DMS153 treated with DMSO at 0.1 percent for 48 hours (cell line): ENCODE data around the gene C5orf15.
"Not testable (repeated sequence)": the region's sequence is repeated elsewhere in the genome, so short reads cannot be mapped to it uniquely, and the experiment has no call there.

Experiments
- DNase-seq: peaks from one replicate; lab custom pipeline; 2025; ENCODE audit not compliant: unreplicated experiment; lab: John Stamatoyannopoulos, UW

The C5orf15 gene

DNA sequence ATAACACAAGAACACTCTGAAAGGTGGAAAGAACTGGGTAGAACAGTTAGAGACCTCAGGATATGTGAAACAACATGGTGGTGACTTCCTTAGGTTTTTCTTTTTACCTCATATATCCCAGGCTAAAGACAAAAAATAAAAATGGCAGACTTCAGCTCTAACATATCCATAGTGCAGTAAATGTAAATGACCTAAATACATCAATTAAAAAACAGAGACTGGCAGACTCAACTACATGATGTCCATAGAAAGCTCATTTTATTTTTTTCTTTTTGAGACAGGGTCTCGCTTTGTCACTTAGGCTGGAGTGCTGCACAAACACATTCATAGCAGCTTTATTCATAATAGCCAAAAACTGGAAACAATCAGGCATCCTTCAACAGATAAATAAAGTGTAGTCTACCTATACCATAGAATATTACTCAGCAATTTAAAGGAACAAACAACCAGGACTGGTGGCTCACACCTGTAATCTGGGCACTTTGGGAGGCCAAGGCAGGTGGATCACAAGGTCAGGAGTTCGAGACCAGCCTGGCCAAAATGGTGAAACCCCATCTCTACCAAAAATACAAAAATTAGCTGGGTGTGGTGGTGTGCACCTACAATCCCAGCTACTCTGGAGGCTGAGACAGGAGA is 4.8 kb downstream of the C5orf15 start:
- no peak for DNase-seq

DNA sequence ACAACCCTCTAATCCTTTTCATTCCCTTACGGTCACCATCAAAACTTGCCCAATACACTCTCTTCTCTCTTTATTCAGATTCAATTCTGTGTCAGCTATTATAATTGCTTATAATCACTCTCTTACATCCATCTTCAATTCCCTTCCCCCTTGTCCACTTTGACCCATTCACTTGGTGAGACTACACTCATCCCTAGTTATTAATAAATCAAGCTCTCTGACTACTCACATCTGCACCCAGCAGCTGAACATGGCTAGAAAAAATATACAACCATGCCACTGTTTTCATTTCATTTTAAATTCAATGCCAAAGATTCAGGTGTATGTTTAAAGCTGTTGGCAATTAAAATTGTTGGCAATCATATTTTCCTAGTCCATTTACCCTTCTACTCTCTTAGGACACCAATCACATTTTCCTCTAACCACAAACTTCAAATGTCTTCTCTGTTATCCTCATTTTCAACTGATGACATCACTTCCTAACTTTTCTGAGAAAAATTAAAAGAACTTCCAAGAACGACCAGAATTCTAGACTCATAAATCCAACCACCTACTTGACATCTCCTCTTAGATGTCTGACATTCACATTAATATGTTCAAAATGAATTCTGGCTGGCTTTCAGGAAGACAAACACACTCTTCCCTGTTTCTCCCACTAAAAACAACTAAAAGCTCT is 5.5 kb downstream of the C5orf15 start:
- DNase-seq: no peak

DNA sequence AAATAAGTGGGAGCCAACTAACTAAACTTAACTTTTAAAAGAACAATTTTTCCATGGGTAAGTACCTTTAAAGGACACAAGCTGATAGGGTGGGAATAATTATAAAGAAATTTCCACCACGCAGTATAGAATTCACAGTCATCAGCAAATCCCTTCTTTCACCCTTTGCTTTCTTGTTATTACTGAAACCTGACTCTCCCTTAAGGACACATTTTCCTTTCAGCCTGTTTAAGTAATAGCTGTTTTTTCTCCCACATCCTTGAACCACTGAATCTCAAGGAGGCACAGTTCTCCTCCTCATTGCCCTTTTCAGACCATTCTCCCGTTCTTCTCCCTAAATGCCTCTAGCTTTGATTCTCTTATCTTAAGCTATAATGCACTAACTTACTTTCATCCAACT is 6.3 kb downstream of the C5orf15 start:
- no peak for DNase-seq

DNA sequence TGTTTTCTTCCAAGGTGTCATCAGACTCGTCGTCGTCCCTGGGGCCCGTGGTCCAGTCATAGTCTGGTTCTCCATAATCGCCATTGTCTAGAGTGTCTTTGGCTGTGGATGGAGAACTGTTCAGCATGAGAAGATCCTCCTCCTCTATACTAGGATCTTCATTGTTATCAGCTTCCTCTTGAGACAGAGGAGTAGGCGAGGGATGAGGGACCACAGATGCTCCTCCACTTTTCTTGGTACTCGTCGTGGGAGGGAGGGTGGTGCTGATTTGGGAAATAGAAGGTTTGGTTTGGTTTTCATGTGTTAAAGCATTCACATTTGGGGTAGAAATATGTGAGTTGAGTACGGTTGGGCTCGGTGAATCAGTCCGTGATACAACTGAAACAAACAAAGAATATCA is 8.8 kb downstream of the C5orf15 start:
- no peak for DNase-seq

DNA sequence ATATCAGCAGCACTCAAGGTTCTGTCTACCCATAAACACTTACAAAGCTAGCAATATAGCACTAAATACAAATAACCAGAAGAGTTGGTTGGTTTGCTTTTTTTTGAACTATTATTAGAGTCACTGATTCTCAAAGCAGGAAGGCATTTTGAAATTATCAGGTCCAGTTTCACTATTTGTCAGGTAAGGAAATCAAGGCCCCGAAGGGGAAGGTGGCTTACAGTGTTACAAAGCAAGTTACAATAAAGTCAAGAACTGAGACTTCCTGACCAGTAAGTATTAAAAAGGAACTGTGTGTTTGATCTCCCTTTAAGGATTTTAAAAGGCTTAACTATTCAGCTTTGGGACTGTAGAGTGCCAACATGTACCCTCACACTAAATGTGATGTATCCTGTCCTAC is 10.8 kb downstream of the C5orf15 start:
- no peak for DNase-seq

DNA sequence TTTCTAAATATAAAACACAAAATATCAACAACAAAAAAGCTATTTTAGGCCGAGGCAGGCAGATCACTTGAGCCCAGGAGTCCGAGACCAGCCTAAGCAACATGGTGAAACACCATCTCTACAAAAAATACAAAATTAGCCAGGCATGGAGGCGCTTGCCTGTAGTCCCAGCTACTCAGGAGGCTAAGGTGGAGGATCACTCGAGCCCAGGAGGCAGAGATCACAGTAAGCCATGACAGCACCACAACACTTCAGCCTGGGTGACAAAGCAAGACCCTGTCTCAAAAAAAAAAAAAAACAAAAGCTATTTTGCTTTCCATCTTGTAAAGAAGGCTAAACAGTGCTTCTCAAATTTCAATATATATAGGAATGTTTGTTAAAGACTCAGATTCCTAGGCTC is 11.3 kb downstream of the C5orf15 start:
- DNase-seq: no peak

DNA sequence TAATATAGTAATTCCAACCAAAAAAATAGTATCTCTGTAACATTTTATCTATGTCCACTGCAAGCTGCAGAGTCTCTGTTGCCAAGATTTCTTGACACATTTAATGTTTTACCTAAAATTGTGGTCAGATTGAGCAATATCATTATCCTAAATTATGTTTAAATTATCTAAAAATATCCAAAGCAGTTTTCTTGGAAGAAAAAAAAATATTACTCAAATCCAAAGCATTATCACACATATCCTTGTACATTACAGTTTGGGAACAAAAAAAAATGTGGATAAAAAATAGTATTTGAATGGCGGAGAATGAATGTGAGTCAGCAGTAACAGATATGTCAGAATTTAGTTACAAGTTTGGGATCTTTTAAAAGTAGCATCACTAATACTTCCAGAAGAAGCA is 12.2 kb downstream of the C5orf15 start:
- not testable (repeated sequence) for DNase-seq

DNA sequence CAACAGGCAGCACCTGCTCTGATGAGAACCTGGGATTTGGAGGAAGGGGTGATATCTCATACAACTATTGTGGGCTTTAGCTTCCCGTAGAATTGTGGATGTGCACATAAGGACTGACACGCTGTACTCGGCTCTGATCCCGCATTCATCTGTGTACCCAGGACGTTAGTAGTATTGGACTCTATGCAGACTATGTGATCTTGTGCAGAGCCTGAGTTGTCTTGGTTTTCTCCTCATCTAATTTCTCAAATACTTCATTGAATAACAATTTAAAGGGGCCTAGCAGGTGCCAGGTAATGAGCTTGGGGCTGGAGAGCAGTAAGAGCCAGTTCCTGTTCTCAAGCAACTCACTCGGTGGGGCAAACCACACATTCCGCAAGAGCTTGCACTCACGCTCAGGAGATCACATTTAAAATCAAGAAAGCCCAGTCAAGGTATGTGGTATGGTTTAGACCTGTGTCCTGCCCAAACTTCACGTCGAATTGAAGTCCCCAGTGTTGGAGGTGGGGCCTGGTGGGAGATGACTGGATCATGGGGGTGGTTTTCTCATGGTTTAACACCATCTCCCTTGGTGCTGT is 14.8 kb downstream of the C5orf15 start:
- no peak for DNase-seq

DNA sequence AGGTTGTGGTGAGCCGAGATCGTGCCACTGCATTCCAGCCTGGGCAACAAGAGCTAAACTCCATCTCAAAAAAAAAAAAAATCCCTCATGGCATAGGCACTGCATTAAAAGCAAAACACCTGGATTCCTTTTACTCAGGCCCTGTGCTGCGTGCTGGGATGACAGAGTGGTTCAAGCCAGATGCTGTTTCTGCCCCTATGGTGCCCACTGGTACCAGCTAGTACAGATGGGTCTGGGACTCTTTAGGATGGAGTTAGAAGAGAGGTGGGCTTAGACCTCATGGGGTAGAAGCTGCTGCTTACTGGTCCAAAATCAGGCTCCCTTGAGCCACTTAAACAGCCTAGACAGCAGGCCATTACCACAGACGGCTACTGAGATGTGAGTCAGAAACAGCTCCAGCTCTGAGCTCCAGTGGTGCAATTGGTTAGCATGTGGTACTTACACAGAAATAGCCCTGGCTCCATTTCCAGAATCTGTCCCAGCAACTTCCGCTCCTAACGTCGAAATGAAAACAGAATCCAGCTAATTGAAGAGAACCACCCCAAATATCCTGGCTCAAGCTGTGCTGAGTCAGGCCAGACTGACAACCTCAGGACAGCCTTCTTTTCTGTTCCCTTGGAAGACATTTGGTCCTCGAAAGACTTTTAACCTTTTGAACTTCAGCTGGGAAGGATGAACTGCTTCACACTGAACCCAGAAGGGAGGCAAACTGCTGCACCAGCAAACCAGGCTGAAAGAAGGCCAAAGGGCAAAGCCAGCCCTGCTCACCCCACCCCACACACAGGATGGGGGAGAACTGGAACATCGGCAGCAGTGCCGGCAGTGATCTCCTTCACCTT is 15.5 kb downstream of the C5orf15 start:
- DNase-seq: no peak

DNA sequence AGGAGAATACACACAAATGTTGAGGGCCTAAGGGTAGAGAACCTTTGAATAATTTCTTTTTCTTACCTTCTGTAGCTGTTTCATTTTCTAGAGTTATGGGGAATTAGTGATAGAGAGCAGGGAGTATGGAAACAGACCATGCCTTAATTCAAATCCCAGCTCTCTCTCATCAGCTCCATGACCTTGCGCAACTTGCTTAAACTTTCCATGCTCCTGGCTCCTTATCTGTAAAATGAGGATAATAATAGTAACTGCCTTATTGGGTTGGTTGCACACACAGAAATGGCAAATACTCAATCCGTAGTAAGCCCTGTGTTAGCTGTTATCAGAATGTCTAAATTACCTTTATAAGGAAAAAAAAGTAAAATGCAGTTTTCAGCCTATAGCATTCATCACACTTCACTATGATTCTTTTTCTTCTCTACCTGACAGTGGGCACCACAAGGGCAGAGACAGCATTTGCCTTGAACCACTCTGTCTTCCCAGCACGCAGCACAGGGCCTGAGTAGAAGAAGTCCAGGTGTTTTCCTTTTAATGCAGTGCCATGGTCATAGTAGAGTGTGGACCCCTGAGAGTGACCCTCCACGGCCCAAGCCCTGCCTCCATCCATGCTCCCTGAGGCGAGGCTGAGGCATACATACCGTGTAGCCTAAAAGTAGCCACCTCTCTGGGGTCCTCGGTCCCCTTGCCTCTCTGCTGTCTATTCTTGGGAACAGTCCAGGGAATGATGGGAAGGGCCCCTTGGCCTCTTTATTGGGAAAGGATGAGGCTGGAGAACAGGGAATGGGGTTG is 17.4 kb downstream of the C5orf15 start:
- no peak for DNase-seq

DNA sequence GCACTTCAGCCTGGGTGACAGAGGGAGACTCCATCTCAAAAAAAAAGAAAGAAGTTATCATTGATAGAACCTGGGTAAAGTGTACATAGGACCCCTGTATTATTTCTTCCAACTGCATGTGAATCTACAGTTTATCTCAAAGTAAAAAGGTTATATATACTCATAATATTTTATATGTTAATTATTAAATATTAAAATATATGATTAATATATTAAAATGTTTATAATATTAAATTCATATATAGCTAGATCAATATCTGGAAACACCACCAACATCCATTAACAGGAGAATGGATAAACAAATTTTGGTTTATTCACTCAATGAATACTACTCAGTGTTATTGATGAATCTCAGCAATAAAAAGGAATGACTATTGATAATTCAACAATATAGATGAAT is 19.7 kb downstream of the C5orf15 start:
- no peak for DNase-seq

DNA sequence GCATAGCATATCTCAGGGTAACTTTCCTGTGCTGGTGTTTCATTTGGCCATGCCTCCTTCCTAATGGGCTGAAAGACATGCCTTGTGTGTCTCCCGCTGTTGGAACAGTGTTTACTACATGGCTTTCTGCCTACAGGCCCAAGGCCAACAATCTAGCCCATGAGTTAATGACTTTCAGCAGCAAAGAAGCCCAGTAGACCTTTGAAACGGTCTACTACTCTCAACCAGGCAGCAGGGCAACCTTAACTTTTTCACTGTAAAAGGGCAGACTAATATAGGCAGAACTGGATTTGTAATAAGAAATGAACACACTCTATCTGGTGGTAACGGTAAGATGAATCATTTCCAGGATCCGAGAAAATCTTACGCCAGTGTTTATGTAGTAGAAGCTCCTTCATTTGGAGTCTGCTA is 21.0 kb downstream of the C5orf15 start:
- no peak for DNase-seq

DNA sequence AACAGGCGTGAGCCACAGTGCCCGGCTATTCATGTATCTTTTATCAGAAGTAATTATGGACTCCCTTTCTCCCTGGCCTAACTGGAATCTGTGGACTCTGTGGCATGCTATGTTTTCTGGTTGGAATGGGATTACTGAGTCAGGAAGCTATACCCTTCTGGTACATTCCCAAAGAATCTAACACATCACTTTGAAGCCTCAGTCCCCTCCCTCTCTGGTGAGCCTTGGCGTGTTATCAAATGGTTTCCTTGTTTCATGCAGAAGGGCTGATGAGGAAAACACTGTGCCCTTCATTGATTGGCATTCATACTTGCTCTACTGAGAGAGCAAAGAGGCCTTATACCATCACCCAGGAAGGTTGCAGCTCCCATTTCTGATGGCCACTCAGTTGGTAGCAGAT is 22.9 kb downstream of the C5orf15 start:
- DNase-seq: no peak

DNA sequence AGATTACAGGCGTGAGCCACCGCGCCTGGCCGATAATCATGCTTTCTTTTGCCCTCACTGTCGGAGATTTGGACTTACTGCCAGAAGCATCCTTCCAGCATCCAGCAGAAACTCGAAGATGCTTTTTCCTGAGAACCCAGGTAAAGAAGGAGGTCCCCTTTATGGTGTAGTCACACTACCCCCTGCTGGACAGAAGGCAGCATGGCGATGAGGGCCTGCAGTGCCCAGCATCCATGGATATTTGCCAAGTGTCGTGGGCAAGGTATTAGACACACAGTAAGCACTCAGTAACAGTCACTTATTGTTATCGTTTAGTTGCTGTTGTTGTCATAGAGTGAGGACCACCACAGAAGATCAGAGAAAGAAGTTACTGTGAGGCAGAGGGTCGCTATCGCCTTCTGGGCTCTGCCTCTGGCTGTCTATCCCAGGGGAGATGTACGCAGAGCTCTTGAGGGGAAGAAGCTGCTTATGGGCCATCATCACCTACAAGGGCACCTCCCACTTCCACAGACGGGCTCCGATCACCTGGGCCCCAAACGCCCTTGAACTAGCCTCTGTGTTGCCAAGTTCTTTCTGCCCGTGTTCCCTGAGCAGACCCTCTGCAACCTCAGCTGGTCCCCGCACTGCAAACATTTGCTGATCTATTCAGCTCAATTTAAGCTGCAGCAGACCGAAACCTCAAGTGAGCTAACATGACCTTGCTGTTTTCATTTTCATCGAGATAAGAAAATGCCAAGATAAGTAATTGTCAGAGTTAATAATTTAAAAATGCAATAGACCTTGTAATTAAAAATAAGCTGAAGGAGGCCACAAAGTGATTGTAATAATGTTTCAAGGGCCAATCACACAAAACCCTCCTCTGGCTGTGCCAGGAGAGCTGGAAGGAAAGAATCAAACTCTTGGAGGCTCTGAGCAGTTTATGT is 23.9 kb downstream of the C5orf15 start:
- peak; percentile 13 for DNase-seq

DNA sequence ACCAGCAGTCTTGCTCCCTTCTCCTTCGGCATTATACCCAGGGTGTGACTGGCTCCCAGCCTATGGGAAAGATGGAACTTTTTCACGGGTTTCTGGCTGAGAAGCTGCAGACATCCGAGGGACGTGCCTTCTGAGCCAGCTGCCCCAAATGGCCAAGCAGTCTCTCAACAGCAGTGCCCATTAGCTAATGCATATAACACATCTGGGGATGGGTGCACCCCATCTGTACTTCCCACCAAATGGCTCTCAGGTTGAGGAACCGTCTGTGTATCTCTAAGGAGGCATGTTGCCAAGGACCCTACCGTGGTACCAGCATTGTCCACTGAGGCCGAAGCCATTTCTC is 25.0 kb downstream of the C5orf15 start:
- DNase-seq: no peak

DNA sequence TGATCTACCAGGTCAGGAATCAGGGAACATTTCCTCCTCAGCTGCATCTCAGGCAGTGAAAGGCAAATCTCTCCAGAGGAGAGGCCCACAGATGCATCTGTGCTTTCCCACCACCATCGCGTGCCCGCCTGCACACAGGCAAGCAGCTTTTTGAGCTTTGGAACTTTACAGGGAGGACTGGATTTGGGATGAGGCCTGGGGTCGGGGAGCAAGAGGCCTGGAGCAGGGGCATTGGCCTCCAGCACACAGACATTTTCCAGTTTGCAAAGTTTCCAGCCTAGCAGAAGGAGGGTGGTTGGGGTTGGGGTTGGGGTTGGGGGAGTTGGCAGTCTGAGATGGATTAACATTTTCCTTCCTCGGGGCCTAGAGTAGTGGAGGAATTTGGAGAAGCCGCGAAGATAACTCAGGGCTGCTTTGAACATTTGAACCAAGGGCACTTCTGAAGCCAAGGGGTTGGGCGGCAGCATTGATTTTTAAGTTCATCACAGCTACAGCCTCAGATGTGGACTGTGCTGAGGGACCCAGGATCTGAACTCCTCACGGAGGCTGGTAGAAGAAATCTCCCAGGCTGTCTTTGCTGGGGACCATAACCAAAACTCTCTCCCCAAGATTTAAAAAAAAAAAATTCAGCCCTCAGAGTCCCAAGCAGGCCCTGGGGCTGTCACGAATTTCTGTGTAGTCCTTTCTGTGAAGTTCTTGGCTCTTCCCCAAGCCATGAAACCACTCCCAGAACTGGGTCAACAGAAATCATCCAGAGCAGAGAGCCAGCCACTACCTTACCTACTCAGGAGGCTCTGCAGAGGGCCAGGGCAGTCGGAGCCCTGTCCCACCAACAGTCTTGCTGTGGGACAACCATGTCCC is 25.6 kb downstream of the C5orf15 start:
- no peak for DNase-seq

DNA sequence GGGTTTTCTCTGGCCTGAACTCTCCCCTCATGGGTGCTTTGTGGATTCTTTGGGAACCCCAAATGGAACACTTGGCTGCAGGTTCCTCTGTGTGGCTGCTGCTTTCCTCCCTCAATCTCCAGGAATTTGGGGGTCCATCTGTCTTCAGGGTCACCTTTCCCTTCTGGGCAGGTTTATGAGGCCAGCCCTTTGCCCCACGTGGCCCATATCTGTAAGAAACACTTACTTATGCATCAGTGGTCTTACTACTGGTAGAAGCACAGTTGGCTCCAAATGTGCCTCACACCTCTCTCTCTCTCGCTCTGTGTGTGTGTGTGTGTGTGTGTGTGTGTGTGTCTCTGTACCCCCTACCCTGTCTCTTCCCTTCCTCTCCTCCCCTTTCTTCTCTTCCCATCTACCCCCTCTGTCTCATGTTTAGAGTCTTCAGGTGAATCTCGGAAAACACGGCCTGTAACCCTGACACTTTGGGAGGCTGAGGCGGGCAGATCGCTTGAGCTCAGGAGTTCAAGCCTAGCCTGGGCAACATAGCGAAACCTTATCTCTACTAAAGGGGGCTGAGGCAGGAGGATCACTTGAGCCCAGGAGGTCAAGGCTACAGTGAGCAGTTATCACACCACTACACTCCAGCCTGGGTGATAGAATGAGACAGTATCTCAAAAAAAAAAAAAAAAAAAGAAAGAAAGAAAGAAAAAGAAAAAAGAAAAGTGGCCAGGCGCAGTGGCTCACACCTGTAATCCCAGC is 26.8 kb downstream of the C5orf15 start:
- DNase-seq: no peak

DNA sequence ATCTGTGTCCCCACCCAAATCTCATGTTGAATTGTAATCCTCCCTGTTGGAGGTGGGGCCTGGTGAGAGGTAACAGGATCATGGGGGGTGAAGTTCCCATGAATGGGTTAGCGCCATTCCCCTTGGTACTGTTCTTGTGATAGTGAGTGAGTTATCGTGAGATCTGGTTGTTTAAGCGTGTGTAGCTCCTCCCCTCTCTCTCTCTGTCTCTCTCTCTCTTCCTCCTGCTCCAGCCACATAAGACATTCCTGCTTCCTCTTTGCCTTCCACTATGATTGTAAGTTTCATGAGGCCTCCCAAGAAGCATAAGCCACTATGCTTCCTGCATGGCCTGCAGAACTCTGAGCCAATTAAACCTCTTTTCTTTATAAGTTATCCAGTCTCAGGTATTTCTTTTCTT is 28.8 kb downstream of the C5orf15 start:
- no peak for DNase-seq
